ENCODE results near the gene RPTOR.

- TF ChIP-seq, protein P1, sequence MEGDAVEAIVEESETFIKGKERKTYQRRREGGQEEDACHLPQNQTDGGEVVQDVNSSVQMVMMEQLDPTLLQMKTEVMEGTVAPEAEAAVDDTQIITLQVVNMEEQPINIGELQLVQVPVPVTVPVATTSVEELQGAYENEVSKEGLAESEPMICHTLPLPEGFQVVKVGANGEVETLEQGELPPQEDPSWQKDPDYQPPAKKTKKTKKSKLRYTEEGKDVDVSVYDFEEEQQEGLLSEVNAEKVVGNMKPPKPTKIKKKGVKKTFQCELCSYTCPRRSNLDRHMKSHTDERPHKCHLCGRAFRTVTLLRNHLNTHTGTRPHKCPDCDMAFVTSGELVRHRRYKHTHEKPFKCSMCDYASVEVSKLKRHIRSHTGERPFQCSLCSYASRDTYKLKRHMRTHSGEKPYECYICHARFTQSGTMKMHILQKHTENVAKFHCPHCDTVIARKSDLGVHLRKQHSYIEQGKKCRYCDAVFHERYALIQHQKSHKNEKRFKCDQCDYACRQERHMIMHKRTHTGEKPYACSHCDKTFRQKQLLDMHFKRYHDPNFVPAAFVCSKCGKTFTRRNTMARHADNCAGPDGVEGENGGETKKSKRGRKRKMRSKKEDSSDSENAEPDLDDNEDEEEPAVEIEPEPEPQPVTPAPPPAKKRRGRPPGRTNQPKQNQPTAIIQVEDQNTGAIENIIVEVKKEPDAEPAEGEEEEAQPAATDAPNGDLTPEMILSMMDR (IDR thresholded peaks at IDR 0.05; ENCODE audit: low read length): no peak
- no peak for TF ChIP-seq EZH2 (IDR thresholded peaks at IDR 0.05; ENCODE audit: borderline replicate concordance, low read length)
Observed at GRCh38 chr17:80694992-80695912, 150.6 kb downstream of the RPTOR start.

All from OCI-LY1 (cell line).